ENCODE data around the gene HOGA1. TPM values are rescaled to one million over a fixed set of nuclear protein-coding genes. Genes with fewer than 3 reads are reported as not detected.
A peak's percentile ranks its signal among the peaks of the same experiment; 100 is the strongest.

Gene HOGA1
- total and polyA plus RNA-seq, 2 experiments from 2014 or later = 0.15 TPM; not detected in 1

- TF ChIP-seq ZNF462 (CRISPR knock-in tag; IDR thresholded peaks at IDR 0.05) (no peak), ETS1 (IDR thresholded peaks at IDR 0.05) (no peak), ZNF114 (CRISPR knock-in tag; IDR thresholded peaks at IDR 0.05) (no peak), CTCF (conservative IDR thresholded peaks at IDR 0.05; ENCODE audit: low read depth in 2 of 2) (no peak), JUNB (IDR thresholded peaks at IDR 0.05; ENCODE audit: unreplicated experiment) (no peak), CREB1 (CRISPR knock-in tag; IDR thresholded peaks at IDR 0.05; ENCODE audit: low read depth) (no peak)
Measured at GRCh38 chr10:97618285-97618684, 34.1 kb downstream of the HOGA1 start (continued).

GRCh38 chr10:97618733-97619132, 34.5 kb downstream of the HOGA1 start:
- Histone ChIP-seq H3K27me3 (ENCODE audit: insufficient read depth) (no peaks in the 10 kb centered on the region), H3K27ac (ENCODE audit: low read depth) (0 out of 2 replicates have a peak overlapping the region, but pooled peaks have one; percentile 19), H3K36me3 (ENCODE audit: insufficient read depth) (no peaks in the 10 kb centered on the region), H3K4me3 (no peak overlapping the region), H3K4me1 (ENCODE audit: insufficient read depth) (no peaks in the 10 kb centered on the region), H4K20me1 (replicated peaks; ENCODE audit: insufficient read depth) (peaks cover 3% of the 10 kb centered on the region), H3F3A (replicated peaks; ENCODE audit: low read depth) (no peaks in the 10 kb centered on the region), H3K4me2 (no peak overlapping the region), H3K9me2 (ENCODE audit: insufficient read depth) (no peaks in the 10 kb centered on the region), H3K79me2 (replicated peaks; ENCODE audit: insufficient read depth) (no peaks in the 10 kb centered on the region), H2AFZ (no peak overlapping the region)
- Mint-ChIP-seq H3K27me3 (ENCODE audit: insufficient read depth, low read depth, poor library complexity) (peaks cover 2% of the 10 kb centered on the region), H3K36me3 (ENCODE audit: low read depth) (no peaks in the 10 kb centered on the region), H3K4me3 (no peak overlapping the region), H3K4me1 (no peaks in the 10 kb centered on the region), H3K27ac (no peak overlapping the region), H3K9me3 (no peaks in the 10 kb centered on the region)
- DNase-seq (ENCODE audit: low spot score) (no peak), ATAC-seq (no peak)
- TF ChIP-seq NANOG (IDR thresholded peaks at IDR 0.05; ENCODE audit: borderline replicate concordance) (no peak), ZNF114 (CRISPR knock-in tag; IDR thresholded peaks at IDR 0.05) (no peak), REST (IDR thresholded peaks at IDR 0.05; ENCODE audit: unreplicated experiment) (no peak), JUNB (IDR thresholded peaks at IDR 0.05; ENCODE audit: unreplicated experiment) (no peak)

Data from GM23338 (cell line).